Testis (tissue), 3 donors: Measurements from ENCODE around the gene SETD2. TPM values are rescaled to one million over a fixed set of nuclear protein-coding genes. Genes with fewer than 3 reads are reported as not detected.
"Not testable (repeated sequence)": the region's sequence is repeated elsewhere in the genome, so short reads cannot be mapped to it uniquely, and the experiment has no call there.

ENCODE experiments used
- DNase-seq: peaks from one replicate; pipeline ENCODE4 v3.0.0-alpha.2; 2019
- H3K27ac ChIP-seq, 2 donors: fragments of 200-600 bp; sonication (generic); one replicate each; pipeline ENCODE4 v1.5.1; 2019
- H3K27me3 ChIP-seq: fragments of 200-600 bp; sonication (generic); one replicate; pipeline ENCODE4 v1.5.1; 2019
- H3K36me3 ChIP-seq: fragments of 200-600 bp; sonication (generic); one replicate; pipeline ENCODE4 v1.5.1; 2017; ENCODE audit warnings: low read depth; ENCODE audit errors: missing control alignments
- H3K4me1 ChIP-seq: fragments of 200-600 bp; sonication (generic); one replicate; pipeline ENCODE4 v1.5.1; 2019
- H3K4me3 ChIP-seq, 2 donors: fragments of 200-600 bp; sonication (generic); one replicate each; pipeline ENCODE4 v1.5.1; 2017 to 2019
- H3K9me3 ChIP-seq: fragments of 200-600 bp; sonication (generic); one replicate; pipeline ENCODE4 v1.5.1; 2017
- CTCF ChIP-seq, 3 experiments: fragments of 450-650 bp in 2 of 3; fragments of 200-600 bp in 1 of 3; sonication (generic) in 1 of 3; IDR thresholded peaks; one replicate each; pipeline ENCODE4 v1.5.1; 2016 to 2019; ENCODE audit warnings: antibody characterized with exemption in 3 of 3, mild to moderate bottlenecking in 2 of 3, moderate library complexity in 1 of 3
- POLR2A ChIP-seq: fragments of 450-650 bp; IDR thresholded peaks from one replicate; pipeline ENCODE4 v1.6.1; 2017; ENCODE audit warnings: antibody characterized with exemption, mild to moderate bottlenecking, moderate library complexity
- whole genome bisulfite sequencing, 2 donors: methylation state at CpG; one replicate each; pipeline ENCODE4 v1.1.5; 2018; 5-methylcytosine and 5-hydroxymethylcytosine counted together
- intact Hi-C: fragments of 100-400 bp; cut with DNase I; formaldehyde crosslinking; loops from one replicate; pipeline ENCODE4 v1.15.1; 2023; ENCODE audit warnings: low total_unique reads
- polyA plus RNA-seq: library from polyadenylated mRNA; stranded (reverse); fragments of 350-450 nt; fragmentation: Illumina TruSeq; extraction: RNeasy Lipid Tissue Mini Kit (QIAGEN cat#74804); gene quantifications from one replicate; pipeline ENCODE4 v1.2.3, GENCODE V29; 2014; ENCODE audit warnings: low read depth, low replicate concordance; ENCODE audit not compliant: insufficient read depth
- total RNA-seq, 2 donors: library from RNA; depleted of rRNA; stranded (reverse); fragments of >200 nt; gene quantifications; one replicate each; pipeline ENCODE4 v1.2.3, GENCODE V29; 2016

Gene SETD2
- total and polyA plus RNA-seq, 3 donors from 2014 or later, result 37.1 to 95.2 (median 76.7) TPM

DNA sequence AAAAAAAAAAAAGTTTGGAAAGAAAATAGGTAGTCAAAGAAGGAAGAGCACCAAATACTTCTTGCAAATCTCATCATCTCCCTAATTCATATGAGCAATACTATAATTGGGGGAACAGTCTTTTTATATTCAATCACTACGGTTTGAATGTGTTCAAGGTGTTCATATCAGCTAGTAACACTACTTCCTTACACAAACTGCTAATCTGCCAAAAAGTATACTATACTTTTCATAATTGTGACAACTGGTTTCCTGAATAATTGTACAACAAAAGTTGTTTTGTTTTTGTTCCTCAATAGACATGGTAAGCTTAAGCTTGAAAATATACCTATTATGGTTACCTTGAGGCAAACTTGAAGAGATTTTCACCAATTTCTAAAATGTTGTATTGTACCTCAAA, 12.1 kb downstream of the SETD2 start:
- no peaks in the 10 kb centered on the region for H3K27me3 ChIP-seq
- no peak overlapping the region for H3K4me3 ChIP-seq
- H3K27ac ChIP-seq, result no peak overlapping the region
- peaks cover 8% of the 10 kb centered on the region for H3K4me1 ChIP-seq
- no peak for DNase-seq
- intact Hi-C loops, result no loop called here
- TF ChIP-seq CTCF (IDR thresholded peaks at IDR 0.05) (no peak), POLR2A (no peak)
- no peaks in the 10 kb centered on the region for H3K36me3 ChIP-seq
- WGBS, 2 donors, result 55 to 68% methylated on average over 1 of the region's 1 CpG
- no peaks in the 10 kb centered on the region for H3K9me3 ChIP-seq

DNA sequence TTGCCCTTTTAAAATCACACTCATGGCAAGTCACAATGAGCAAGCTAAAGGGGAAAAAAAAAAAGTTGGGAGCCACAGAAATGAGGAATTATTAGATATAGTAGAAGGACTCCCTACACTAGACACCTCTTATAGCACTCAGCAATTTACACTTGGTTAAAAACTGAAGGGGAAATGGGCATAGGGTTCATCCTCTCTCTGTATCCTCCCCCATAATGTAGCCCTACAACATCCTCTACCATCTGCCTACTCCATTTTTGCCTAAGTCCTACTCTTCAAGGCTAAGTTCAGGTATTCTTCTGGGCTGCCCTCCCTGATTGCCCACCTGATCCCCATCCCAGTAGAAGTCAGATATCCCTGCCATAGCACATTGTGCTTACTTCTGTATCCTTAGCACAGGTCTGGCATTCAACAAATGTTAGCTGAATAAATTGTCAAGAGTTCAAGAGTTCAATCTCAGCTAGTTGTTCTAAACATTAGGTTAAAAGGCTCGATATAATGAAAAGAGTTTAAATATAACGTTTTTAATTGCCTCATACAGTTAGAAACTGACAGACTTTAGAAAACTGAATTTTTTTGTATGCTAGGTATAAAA, 14.5 kb downstream of the SETD2 start:
- Histone ChIP-seq H3K27ac (no peak overlapping the region), H3K4me1 (no peaks in the 10 kb centered on the region), H3K4me3 (no peak overlapping the region), H3K36me3 (no peaks in the 10 kb centered on the region), H3K27me3 (no peaks in the 10 kb centered on the region), H3K9me3 (no peaks in the 10 kb centered on the region)
- no peak for TF ChIP-seq POLR2A
- no peak for TF ChIP-seq CTCF (IDR thresholded peaks at IDR 0.05)
- 20 to 36% methylated on average over 2 of the region's 2 CpGs for WGBS, 2 donors
- DNase-seq, result no peak
- intact Hi-C loops, result no loop called here

DNA sequence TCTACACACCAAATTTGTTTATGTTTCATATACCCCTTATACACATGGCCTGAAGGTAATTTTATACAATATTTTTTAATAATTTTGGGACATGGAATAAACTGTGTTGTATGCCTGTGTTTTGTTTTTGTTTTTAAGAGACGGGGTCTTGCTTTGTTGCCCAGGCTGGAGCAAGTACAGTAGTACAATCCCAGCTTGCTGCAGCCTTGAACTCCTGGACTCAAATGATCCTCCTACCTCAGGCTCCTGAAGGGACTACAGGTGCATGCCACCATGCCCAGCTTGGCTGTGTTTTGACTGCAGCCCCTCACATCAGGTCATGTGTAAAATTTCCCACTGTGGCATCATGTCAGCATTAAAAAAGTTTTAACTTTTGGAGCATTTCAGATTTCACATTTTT, 18.6 kb downstream of the SETD2 start:
- no peaks in the 10 kb centered on the region for H3K36me3 ChIP-seq

GRCh38 chr3:47143068-47143467, 20.8 kb downstream of the SETD2 start:
- intact Hi-C loops, result no loop called here
- Histone ChIP-seq H3K4me1 (peaks cover 16% of the 10 kb centered on the region), H3K36me3 (no peaks in the 10 kb centered on the region), H3K4me3 (no peak overlapping the region), H3K9me3 (no peaks in the 10 kb centered on the region), H3K27me3 (no peaks in the 10 kb centered on the region), H3K27ac (no peak overlapping the region)
- 86 to 92% methylated on average over 5 of the region's 5 CpGs for WGBS, 2 donors
- TF ChIP-seq CTCF (IDR thresholded peaks at IDR 0.05), result no peak
- TF ChIP-seq POLR2A, result no peak
- DNase-seq, result no peak

More for the DNA sequence above, 18.6 kb downstream of the SETD2 start:
- no peaks in the 10 kb centered on the region for H3K27me3 ChIP-seq
- no peak overlapping the region for H3K4me3 ChIP-seq
- no peak overlapping the region for H3K27ac ChIP-seq
- DNase-seq, result no peak
- 91% methylated on average over 1 of the region's 1 CpG for WGBS, 2 donors
- peaks cover 8% of the 10 kb centered on the region for H3K4me1 ChIP-seq
- intact Hi-C loops, result no loop called here
- TF ChIP-seq POLR2A (no peak), CTCF (IDR thresholded peaks at IDR 0.05) (no peak)
- no peaks in the 10 kb centered on the region for H3K9me3 ChIP-seq

GRCh38 chr3:47142536-47142935, 21.4 kb downstream of the SETD2 start:
- H3K9me3 ChIP-seq, H3K36me3 ChIP-seq, intact Hi-C loops, H3K4me3 ChIP-seq, H3K27me3 ChIP-seq, DNase-seq, H3K27ac ChIP-seq: not testable (repeated sequence)
- peaks cover 16% of the 10 kb centered on the region for H3K4me1 ChIP-seq
- 90 to 96% methylated on average over 7 of the region's 7 CpGs for WGBS, 2 donors

GRCh38 chr3:47140973-47141461, 22.9 kb downstream of the SETD2 start:
- H3K36me3 ChIP-seq, H3K27me3 ChIP-seq, H3K4me3 ChIP-seq, DNase-seq, H3K27ac ChIP-seq, intact Hi-C loops, H3K9me3 ChIP-seq: not testable (repeated sequence)
- WGBS, 2 donors, result 94 to 97% methylated on average over 3 of the region's 3 CpGs
- H3K4me1 ChIP-seq, result peaks cover 16% of the 10 kb centered on the region

DNA sequence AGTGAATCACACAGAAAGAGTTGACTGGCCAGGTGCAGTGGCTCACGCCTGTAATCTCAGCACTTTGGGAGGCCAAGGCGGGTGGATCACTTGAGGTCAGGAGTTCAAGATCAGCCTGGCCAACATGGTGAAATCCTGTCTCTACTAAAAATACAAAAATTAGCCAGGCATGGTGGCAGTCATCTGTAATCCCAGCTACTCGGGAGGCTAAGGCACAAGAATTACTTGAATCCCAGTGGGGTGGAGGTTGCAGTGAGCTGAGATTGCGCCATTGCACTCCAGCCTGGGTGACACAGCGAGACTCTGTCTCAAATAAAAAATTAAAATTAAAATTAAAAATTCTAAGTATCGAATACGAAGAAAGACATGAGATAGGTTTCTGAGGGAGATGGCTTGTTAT, 23.4 kb downstream of the SETD2 start:
- H3K4me1 ChIP-seq, result peaks cover 16% of the 10 kb centered on the region
- H3K36me3 ChIP-seq, H3K4me3 ChIP-seq, DNase-seq, intact Hi-C loops, H3K9me3 ChIP-seq, H3K27me3 ChIP-seq, H3K27ac ChIP-seq: not testable (repeated sequence)
- WGBS, 2 donors, result 75 to 77% methylated on average over 7 of the region's 7 CpGs
